ENCODE measurements around the gene BBS9.
"Not testable (repeated sequence)": the region's sequence is repeated elsewhere in the genome, so short reads cannot be mapped to it uniquely, and the experiment has no call there.

- not testable (repeated sequence) for TF ChIP-seq EZH2phosphoT487 (IDR thresholded peaks at IDR 0.05; ENCODE audit: insufficient read depth, low read depth); EZH2 (IDR thresholded peaks at IDR 0.05; ENCODE audit: insufficient read depth, poor library complexity, severe bottlenecking)
These were observed 89.6 kb downstream of the BBS9 start for GRCh38 chr7:33218841-33219535.

Measured in GM23248 (cell line).